Measurements from ENCODE around the gene MT1B. TPM values are rescaled to one million over a fixed set of nuclear protein-coding genes. Genes with fewer than 3 reads are reported as not detected.

The MT1B gene
- total RNA-seq, 1 experiment from 2014 or later, result not detected

GRCh38 chr16:56700631-56701030 lies 48.9 kb downstream of the MT1B start:
- Histone ChIP-seq H3K27me3 (ENCODE audit: insufficient read depth, low read length) (no peaks in the 10 kb centered on the region), H3K9me3 (ENCODE audit: control insufficient read depth in 1 of 2, insufficient read depth in 1 of 2, low read depth in 1 of 2, low read length in 2 of 2) (no peaks in the 10 kb centered on the region), H3K4me2 (ENCODE audit: low read length) (no peak overlapping the region), H4K20me1 (ENCODE audit: insufficient read depth) (no peaks in the 10 kb centered on the region), H3K4me3 (replicated peaks in 1 of 2; ENCODE audit: low read depth in 1 of 2, low read length in 2 of 2) (no peak overlapping the region), H3K36me3 (ENCODE audit: control insufficient read depth in 1 of 2, insufficient read depth in 2 of 2, low read length in 2 of 2) (no peaks in the 10 kb centered on the region), H3K9me2 (ENCODE audit: insufficient read depth) (no peaks in the 10 kb centered on the region), H2AFZ (ENCODE audit: low read depth, low read length, poor library complexity, severe bottlenecking) (no peak overlapping the region), H3K27ac (ENCODE audit: low read depth, low read length) (no peak overlapping the region), H3K9ac (ENCODE audit: low read length) (no peak overlapping the region), H3K4me1 (ENCODE audit: control insufficient read depth in 1 of 2, insufficient read depth in 2 of 2, low read length in 2 of 2) (peaks cover 0 to 11% of the 10 kb centered on the region in 2 experiments; a peak in 3 of 4 replicates), H3K79me2 (ENCODE audit: insufficient read depth, low read length) (no peaks in the 10 kb centered on the region)
- no TSS peak for BruUV-seq (replicated peaks)
- intact Hi-C loops (cut with micrococcal nuclease), result loop anchor here (5.0 to 10.0 kb wide), 3 partner anchors 188 to 988 kb away; no protein-coding TSS in a partner anchor
- POLR2A ChIA-PET, result interaction anchor here (0.7 to 2.7 kb wide), 4 partner anchors 26 to 95 kb away, joined by 3 to 24 read pairs (median 8); partner anchors contain the start of gene MT1E
- RAD21 ChIA-PET (ENCODE audit: low non-redundant PET in 1 of 2, low total read pairs in 2 of 2, uncharacterized antibody in 2 of 2, unreplicated experiment in 2 of 2), result interaction anchor here (0.7 to 2.4 kb wide), 6 partner anchors 39 to 187 kb away, joined by 3 to 13 read pairs (median 6); partner anchors contain the start of gene MT1E (in 1 of the 2)
- TF ChIP-seq JUND (IDR thresholded peaks at IDR 0.05), result no peak
- TF ChIP-seq CEBPB (IDR thresholded peaks at IDR 0.05; ENCODE audit: low read depth), result no peak
- no peak for TF ChIP-seq CBX3 (IDR thresholded peaks at IDR 0.05; ENCODE audit: low read depth)
- no peak for TF ChIP-seq ELF1 (IDR thresholded peaks at IDR 0.05; ENCODE audit: borderline replicate concordance, low read depth)
- no peak for TF ChIP-seq ZNF274 (IDR thresholded peaks at IDR 0.05; ENCODE audit: low read depth, low read length)
- no peak for TF ChIP-seq SRF (IDR thresholded peaks at IDR 0.05; ENCODE audit: low read depth)
- no peak for TF ChIP-seq POLR2AphosphoS5 (IDR thresholded peaks at IDR 0.05; ENCODE audit: low read depth, low read length)
- TF ChIP-seq, protein P1, sequence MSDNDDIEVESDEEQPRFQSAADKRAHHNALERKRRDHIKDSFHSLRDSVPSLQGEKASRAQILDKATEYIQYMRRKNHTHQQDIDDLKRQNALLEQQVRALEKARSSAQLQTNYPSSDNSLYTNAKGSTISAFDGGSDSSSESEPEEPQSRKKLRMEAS (IDR thresholded peaks at IDR 0.05), result no peak
- no peak for TF ChIP-seq CTCF (IDR thresholded peaks at IDR 0.05 in 2 of 3, conservative IDR thresholded peaks at IDR 0.05 in 1 of 3; ENCODE audit: borderline replicate concordance in 1 of 3, insufficient read depth in 1 of 3, low read depth in 2 of 3, low read length in 2 of 3)
- no peak for TF ChIP-seq POLR2A (IDR thresholded peaks at IDR 0.05; ENCODE audit: borderline replicate concordance, extremely low read depth, insufficient read depth, insufficient read length)
- TF ChIP-seq ATF3 (IDR thresholded peaks at IDR 0.05), result no peak
- TF ChIP-seq RAD21 (IDR thresholded peaks at IDR 0.05; ENCODE audit: low read depth), result no peak
- TF ChIP-seq, protein P2, sequence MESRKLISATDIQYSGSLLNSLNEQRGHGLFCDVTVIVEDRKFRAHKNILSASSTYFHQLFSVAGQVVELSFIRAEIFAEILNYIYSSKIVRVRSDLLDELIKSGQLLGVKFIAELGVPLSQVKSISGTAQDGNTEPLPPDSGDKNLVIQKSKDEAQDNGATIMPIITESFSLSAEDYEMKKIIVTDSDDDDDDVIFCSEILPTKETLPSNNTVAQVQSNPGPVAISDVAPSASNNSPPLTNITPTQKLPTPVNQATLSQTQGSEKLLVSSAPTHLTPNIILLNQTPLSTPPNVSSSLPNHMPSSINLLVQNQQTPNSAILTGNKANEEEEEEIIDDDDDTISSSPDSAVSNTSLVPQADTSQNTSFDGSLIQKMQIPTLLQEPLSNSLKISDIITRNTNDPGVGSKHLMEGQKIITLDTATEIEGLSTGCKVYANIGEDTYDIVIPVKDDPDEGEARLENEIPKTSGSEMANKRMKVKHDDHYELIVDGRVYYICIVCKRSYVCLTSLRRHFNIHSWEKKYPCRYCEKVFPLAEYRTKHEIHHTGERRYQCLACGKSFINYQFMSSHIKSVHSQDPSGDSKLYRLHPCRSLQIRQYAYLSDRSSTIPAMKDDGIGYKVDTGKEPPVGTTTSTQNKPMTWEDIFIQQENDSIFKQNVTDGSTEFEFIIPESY (IDR thresholded peaks at IDR 0.05; ENCODE audit: extremely low read depth, insufficient replicate concordance, low read length), result no peak
- DNase-seq (ENCODE audit: low read depth, low spot score) (no peak), ATAC-seq (no peak)
- CTCF ChIA-PET, result interaction anchor here (1.1 to 4.0 kb wide), 6 partner anchors 74 to 344 kb away, joined by 3 to 65 read pairs (median 22); partner anchors contain the start of gene MT1E
